ENCODE data around the gene SEMA4D.

SEMA4D gene

GRCh38 chr9:89426384-89426961 is 71.4 kb downstream of the SEMA4D start:
- no peak for DNase-seq

- no peak for DNase-seq
Measured at GRCh38 chr9:89425921-89426383, 72.0 kb downstream of the SEMA4D start.

GRCh38 chr9:89425024-89425805 is 72.7 kb downstream of the SEMA4D start:
- DNase-seq: no peak

DNA sequence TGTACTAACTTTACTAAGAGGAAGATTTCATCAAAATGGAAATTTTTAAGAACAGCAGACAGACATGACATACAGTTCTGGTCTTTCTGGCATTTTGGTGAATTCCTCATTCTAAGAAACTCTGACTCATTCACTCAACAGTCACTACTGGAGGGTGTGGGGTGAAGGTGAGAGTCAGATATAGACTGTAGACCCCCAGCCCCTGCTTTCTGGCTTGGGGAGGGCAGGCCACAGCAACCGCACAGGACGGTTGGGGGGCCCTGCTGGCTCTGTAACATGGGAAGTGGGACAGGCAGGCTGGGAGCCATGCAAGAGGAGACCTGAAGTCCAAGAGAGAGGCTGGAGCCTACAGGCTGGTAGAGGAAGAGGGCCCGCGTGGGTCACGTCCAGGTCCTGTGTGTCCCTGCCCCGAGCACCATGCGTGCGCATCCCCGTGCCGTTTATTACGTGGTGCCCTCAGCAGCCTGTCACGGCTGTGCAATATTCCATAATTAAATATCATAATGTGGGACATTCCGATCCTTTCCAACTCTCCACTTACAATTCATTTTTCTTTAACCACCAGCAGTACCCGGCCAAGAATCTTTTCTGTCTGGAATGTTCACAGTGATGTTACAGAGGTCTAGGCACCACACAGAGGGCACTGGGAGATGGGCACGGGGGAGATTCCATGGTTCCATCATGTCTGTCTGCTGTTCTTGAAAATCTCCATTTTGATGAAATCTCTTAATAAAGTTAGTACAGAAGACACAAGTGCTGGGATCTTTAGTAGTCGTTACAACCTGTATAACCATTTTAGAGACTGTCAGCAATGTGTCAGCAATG is 75.5 kb downstream of the SEMA4D start:
- DNase-seq: no peak

GRCh38 chr9:89421595-89421994 is 76.3 kb downstream of the SEMA4D start:
- DNase-seq: no peak

- no peak for DNase-seq
Measured at GRCh38 chr9:89420397-89421178, 77.3 kb downstream of the SEMA4D start.

DNA sequence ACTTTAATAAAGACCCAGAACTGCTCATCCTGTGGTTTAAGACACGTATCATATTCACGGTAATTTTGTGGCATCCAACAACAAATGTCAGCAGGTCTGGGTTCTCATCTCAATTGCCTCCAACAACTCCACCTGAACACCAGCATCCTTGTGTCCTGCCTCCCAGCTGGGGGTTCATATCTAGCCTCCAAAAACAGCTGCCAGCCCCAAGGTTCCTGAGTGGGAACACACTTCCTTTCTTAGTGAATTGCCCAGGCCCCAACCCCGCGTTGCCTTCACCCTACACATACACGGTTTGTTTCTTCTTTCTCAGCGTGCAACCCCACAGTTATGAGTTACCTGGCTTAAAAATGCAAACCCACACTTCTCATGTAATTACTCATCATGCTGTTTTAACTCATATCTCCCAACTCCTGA is 77.9 kb downstream of the SEMA4D start:
- DNase-seq: no peak

DNA sequence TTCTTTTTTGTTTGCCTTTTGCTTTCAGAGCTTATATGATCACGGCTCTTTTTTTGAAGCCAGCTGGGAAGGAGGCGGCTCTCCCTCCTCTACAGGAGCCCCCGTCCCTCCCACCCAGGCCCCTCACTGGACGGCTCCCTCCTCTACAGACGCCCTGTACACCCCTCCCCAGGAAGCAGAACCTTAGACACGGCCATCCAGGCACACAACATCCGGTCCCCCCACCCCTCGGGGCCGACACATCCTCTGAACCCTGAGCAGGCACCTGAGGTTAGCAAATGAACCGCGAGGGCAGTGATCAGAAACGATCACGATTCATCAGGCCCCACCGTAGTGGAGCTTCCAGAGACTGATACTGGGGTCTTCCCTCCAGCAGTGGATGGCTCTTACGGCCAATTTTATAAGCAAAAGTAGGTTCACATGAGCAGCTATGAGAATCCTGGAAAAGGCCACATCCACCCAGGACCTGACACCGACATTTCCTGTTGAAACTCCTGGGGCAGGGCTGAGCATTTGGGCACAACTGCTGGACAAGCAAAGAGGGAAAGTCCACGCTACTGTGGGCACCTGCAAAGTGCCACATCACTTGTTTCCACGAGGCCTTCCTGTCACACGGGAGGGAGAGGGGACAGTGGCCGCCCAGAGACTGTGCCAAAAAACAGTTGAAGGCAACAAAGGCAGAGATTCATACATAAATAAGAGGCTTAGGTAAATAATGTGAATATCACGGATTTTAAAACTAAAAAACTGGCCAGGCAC is 78.9 kb downstream of the SEMA4D start:
- no peak for DNase-seq

DNA sequence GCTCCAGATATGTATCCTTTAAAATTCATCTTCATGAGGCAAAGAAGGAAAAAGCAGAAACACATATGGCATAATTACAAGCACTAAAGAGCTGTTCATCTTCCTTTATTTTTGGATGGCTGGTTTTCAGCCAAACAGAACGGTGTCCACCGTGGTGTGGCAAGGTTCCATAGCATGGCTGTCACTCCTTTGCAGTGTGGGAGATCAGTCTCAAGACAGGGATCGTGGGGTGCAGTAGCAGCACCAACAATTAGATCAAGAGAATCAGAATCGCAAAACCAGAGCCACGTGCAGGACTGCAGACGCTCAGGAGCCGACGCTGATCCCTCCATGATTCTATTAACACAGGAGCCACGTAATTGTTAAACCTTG is 79.5 kb downstream of the SEMA4D start:
- no peak for DNase-seq

DNA sequence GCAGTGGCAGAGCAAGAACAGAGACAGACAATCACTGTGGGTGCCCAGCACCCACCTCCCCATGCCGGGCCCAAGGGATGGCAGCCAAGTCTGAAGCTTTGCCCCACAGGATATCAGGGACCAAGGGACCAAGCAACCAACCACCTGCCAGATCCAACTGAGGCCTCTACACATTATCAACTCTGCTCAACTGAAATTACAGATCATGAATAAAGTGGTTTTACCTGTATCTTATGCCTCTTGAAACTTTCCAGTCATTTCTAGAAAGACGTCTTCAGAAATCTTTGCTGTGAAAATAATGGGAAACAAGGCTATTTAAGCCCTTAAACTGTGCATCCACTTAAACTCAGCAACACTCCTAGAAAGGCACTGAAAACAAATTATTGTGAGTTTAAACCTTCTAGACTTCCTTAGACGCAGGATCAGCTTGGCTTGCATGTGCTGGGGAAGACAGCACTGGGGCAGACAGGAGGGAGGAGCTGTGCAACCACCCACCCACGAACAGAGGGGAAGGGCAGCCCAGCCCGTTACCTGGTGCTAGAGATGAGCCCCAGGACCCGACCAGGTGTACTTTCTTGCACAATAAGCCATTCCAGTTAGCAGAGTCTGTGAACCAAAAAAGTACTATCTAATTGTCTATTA is 80.0 kb downstream of the SEMA4D start:
- no peak for DNase-seq

- no peak for DNase-seq
Measured at GRCh38 chr9:89414670-89415324, 83.1 kb downstream of the SEMA4D start.

GRCh38 chr9:89413963-89414638 is 83.8 kb downstream of the SEMA4D start:
- DNase-seq: no peak

GRCh38 chr9:89412951-89413350 is 85.0 kb downstream of the SEMA4D start:
- DNase-seq: no peak

GRCh38 chr9:89412541-89412940 is 85.4 kb downstream of the SEMA4D start:
- DNase-seq: no peak

- DNase-seq: no peak
Measured at GRCh38 chr9:89411759-89412158, 86.2 kb downstream of the SEMA4D start.

- DNase-seq: no peak
Measured at GRCh38 chr9:89410641-89411350, 87.1 kb downstream of the SEMA4D start.

GRCh38 chr9:89410022-89410421 is 87.9 kb downstream of the SEMA4D start:
- no peak for DNase-seq

GRCh38 chr9:89409466-89409865 is 88.4 kb downstream of the SEMA4D start:
- DNase-seq: no peak

DNA sequence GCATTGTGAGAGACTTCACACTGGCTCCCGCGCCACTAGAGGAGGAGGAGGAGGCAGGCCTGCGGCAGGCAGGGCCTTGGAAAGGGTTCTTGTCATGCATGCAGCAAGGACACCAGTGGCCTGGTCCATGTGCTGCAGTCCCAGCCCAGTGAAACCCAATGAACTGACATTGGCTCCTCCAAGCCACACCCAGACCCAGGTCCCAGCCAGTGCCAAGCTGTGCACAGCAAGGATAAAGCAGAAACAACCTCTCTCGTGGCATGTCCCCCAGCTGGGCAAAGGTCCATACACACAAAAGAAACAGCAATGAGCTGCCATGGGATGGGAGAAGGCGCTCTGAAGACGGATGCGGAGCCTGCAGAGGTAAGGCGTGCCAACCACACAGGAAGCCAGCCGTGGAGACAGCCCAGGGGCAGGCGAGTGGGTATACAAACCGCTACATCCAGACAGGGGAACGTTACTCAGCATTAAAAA is 89.2 kb downstream of the SEMA4D start:
- DNase-seq: no peak

DNA sequence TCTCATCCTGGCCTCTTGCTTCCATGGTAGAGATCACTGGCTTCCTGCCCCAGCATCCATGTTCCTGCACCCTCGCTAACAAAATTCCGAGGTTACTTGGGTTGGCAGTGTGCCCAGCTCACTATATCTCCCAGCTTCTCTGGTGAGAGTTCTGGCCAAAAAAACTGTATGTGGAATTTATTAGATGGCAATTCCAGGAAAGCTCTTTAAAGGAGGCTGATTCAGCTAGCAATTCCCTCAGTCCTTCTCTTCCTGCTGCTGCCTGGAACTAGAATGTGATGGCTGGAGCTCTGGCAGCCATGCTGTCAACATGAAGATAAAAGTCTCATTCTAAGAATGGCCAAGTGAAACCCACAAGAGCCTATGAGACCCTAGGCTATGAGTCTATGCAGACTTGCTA is 90.8 kb downstream of the SEMA4D start:
- no peak for DNase-seq

Measured in NCI-H446 treated with DMSO at 0.1 percent for 48 hours (cell line).